Muscle of leg (tissue), 11 donors: Measurements from ENCODE around the gene ZNF407. TPM values are rescaled to one million over a fixed set of nuclear protein-coding genes. Genes with fewer than 3 reads are reported as not detected.

Experiments used
- DNase-seq: peaks from one replicate; pipeline ENCODE4 v3.0.0; 2013
- H3K27ac ChIP-seq: one replicate; pipeline ENCODE4 v1.5.1; 2013; ENCODE audit warnings: mild to moderate bottlenecking, low read length, control low read depth
- H3K27me3 ChIP-seq: one replicate; pipeline ENCODE4 v1.6.1; 2013; ENCODE audit warnings: low read length; ENCODE audit not compliant: control insufficient read depth, insufficient read depth
- H3K36me3 ChIP-seq: one replicate; pipeline ENCODE4 v1.6.1; 2013; ENCODE audit warnings: low read length; ENCODE audit not compliant: control insufficient read depth, insufficient read depth
- H3K4me1 ChIP-seq: one replicate; pipeline ENCODE4 v1.6.1; 2013; ENCODE audit warnings: low read length; ENCODE audit not compliant: control insufficient read depth, insufficient read depth
- H3K4me3 ChIP-seq: one replicate; pipeline ENCODE4 v1.5.1; 2013; ENCODE audit warnings: low read length, control low read depth
- H3K9me3 ChIP-seq: replicated peaks from 2 replicates; pipeline ENCODE4 v1.6.1; 2013; ENCODE audit warnings: low read depth, low read length; ENCODE audit not compliant: control insufficient read depth
- WGBS: methylation state at CpG from one replicate; pipeline ENCODE4 v1.1.5; 2013; ENCODE audit warnings: missing lambda C conversion rate; ENCODE audit not compliant: insufficient coverage; 5-methylcytosine and 5-hydroxymethylcytosine counted together
- polyA plus RNA-seq, 8 donors: library from polyadenylated mRNA; unstranded; fragments of 120-200 nt; gene quantifications; one replicate each; pipeline versions ENCODE4 v1.2.1 to v1.2.3, GENCODE V29; 2013; ENCODE audit warnings: inconsistent platforms in 1 of 8, low replicate concordance in 1 of 8; ENCODE audit not compliant: insufficient read length in 8 of 8, insufficient read depth in 1 of 8
- total RNA-seq: library from RNA; stranded (reverse); fragments of 120-200 nt; gene quantifications from one replicate; pipeline ENCODE4 v1.2.4, GENCODE V29; 2013

The ZNF407 gene
- total and polyA plus RNA-seq, 9 donors = 5.3 to 10.7 (median 6.4) TPM

- Histone ChIP-seq H3K4me3 (no peak overlapping the region), H3K27ac (no peak overlapping the region), H3K36me3 (no peaks in the 10 kb centered on the region), H3K9me3 (no peaks in the 10 kb centered on the region), H3K4me1 (no peaks in the 10 kb centered on the region), H3K27me3 (no peaks in the 10 kb centered on the region)
- WGBS = no CpG with 5 or more reads among the region's 1 CpG
- no peak for DNase-seq
Observed at GRCh38 chr18:74714120-74714519, 116.5 kb downstream of the ZNF407 start.

- Histone ChIP-seq H3K27ac (no peak overlapping the region), H3K27me3 (no peaks in the 10 kb centered on the region), H3K4me1 (no peaks in the 10 kb centered on the region), H3K9me3 (no peaks in the 10 kb centered on the region), H3K36me3 (no peaks in the 10 kb centered on the region), H3K4me3 (no peak overlapping the region)
- DNase-seq = no peak
- 79% methylated on average over 5 of the region's 6 CpGs for WGBS
Observed at GRCh38 chr18:74714791-74715190, 117.1 kb downstream of the ZNF407 start.

GRCh38 chr18:74715306-74715705 is 117.6 kb downstream of the ZNF407 start:
- no peak overlapping the region for H3K27ac ChIP-seq
- H3K4me3 ChIP-seq = no peak overlapping the region
- no peaks in the 10 kb centered on the region for H3K36me3 ChIP-seq
- no peaks in the 10 kb centered on the region for H3K4me1 ChIP-seq
- H3K27me3 ChIP-seq = no peaks in the 10 kb centered on the region
- 93% methylated on average over 4 of the region's 7 CpGs for WGBS
- DNase-seq = no peak
- no peaks in the 10 kb centered on the region for H3K9me3 ChIP-seq

- H3K27ac ChIP-seq = no peak overlapping the region
- no peaks in the 10 kb centered on the region for H3K27me3 ChIP-seq
- no peaks in the 10 kb centered on the region for H3K36me3 ChIP-seq
- no CpG with 5 or more reads among the region's 5 CpGs for WGBS
- no peaks in the 10 kb centered on the region for H3K4me1 ChIP-seq
- no peak for DNase-seq
- no peaks in the 10 kb centered on the region for H3K9me3 ChIP-seq
- H3K4me3 ChIP-seq = no peak overlapping the region
Observed at GRCh38 chr18:74715865-74716712, 118.4 kb downstream of the ZNF407 start.

- Histone ChIP-seq H3K9me3 (no peaks in the 10 kb centered on the region), H3K36me3 (no peaks in the 10 kb centered on the region), H3K4me1 (no peaks in the 10 kb centered on the region), H3K4me3 (no peak overlapping the region), H3K27ac (no peak overlapping the region), H3K27me3 (no peaks in the 10 kb centered on the region)
- no peak for DNase-seq
- 100% methylated on average over 1 of the region's 2 CpGs for WGBS
Observed at GRCh38 chr18:74718312-74718711, 120.6 kb downstream of the ZNF407 start.

- no peak overlapping the region for H3K27ac ChIP-seq
- H3K36me3 ChIP-seq = no peaks in the 10 kb centered on the region
- no peaks in the 10 kb centered on the region for H3K27me3 ChIP-seq
- H3K4me1 ChIP-seq = no peaks in the 10 kb centered on the region
- no peaks in the 10 kb centered on the region for H3K9me3 ChIP-seq
- peak; percentile 27 for DNase-seq
- WGBS = no CpG with 5 or more reads among the region's 2 CpGs
- H3K4me3 ChIP-seq = no peak overlapping the region
Observed at GRCh38 chr18:74722237-74722636, 124.6 kb downstream of the ZNF407 start.

GRCh38 chr18:74724186-74724585 is 126.5 kb downstream of the ZNF407 start:
- no peak overlapping the region for H3K4me3 ChIP-seq
- no peaks in the 10 kb centered on the region for H3K9me3 ChIP-seq
- no peak overlapping the region for H3K27ac ChIP-seq
- no peaks in the 10 kb centered on the region for H3K4me1 ChIP-seq
- no peak for DNase-seq
- WGBS = no CpG with 5 or more reads among the region's 1 CpG
- H3K27me3 ChIP-seq = no peaks in the 10 kb centered on the region
- no peaks in the 10 kb centered on the region for H3K36me3 ChIP-seq

- Histone ChIP-seq H3K27me3 (no peaks in the 10 kb centered on the region), H3K4me1 (no peaks in the 10 kb centered on the region), H3K27ac (no peak overlapping the region), H3K9me3 (no peaks in the 10 kb centered on the region), H3K4me3 (no peak overlapping the region), H3K36me3 (no peaks in the 10 kb centered on the region)
- no peak for DNase-seq
- no CpG with 5 or more reads among the region's 3 CpGs for WGBS
Observed at GRCh38 chr18:74725690-74726089, 128.0 kb downstream of the ZNF407 start.

GRCh38 chr18:74728586-74728985 is 130.9 kb downstream of the ZNF407 start:
- 93% methylated on average over 4 of the region's 5 CpGs for WGBS
- Histone ChIP-seq H3K27ac (no peak overlapping the region), H3K4me1 (no peaks in the 10 kb centered on the region), H3K4me3 (no peak overlapping the region), H3K36me3 (no peaks in the 10 kb centered on the region), H3K9me3 (no peaks in the 10 kb centered on the region), H3K27me3 (no peaks in the 10 kb centered on the region)
- DNase-seq = no peak

GRCh38 chr18:74731097-74731496 is 133.4 kb downstream of the ZNF407 start:
- H3K4me1 ChIP-seq = no peaks in the 10 kb centered on the region
- no peak for DNase-seq
- no CpG with 5 or more reads among the region's 5 CpGs for WGBS

More at GRCh38 chr18:74731097-74731496, 133.4 kb downstream of the ZNF407 start:
- no peak overlapping the region for H3K4me3 ChIP-seq
- no peaks in the 10 kb centered on the region for H3K36me3 ChIP-seq
- H3K27me3 ChIP-seq = no peaks in the 10 kb centered on the region
- no peaks in the 10 kb centered on the region for H3K9me3 ChIP-seq
- no peak overlapping the region for H3K27ac ChIP-seq
